Amygdala (tissue), 56 donors: ENCODE results near the gene C22orf39.

Experiments used
- DNase-seq, 56 donors: peaks; one replicate each; lab custom pipeline; 2025; lab: John Stamatoyannopoulos, UW

The C22orf39 gene

GRCh38 chr22:19447330-19448075 lies at the start of gene C22orf39:
C22orf39 (minus strand) TSS chr22:19447711; CDS start chr22:19447688, 23 bp downstream.
- DNase-seq = peak; percentile 33 to 98 (median 90)

- peak in 1 of 56 donors; percentile 30 for DNase-seq
These were observed 49.7 kb upstream of the C22orf39 start for GRCh38 chr22:19497245-19497644.

GRCh38 chr22:19496324-19496630 lies 48.8 kb upstream of the C22orf39 start:
- no peak for DNase-seq

- DNase-seq = no peak
These were observed 48.2 kb upstream of the C22orf39 start for GRCh38 chr22:19495562-19496323.

- DNase-seq = no peak
These were observed 47.2 kb upstream of the C22orf39 start for GRCh38 chr22:19494676-19495173.

GRCh38 chr22:19494001-19494560 lies 46.6 kb upstream of the C22orf39 start:
- DNase-seq = no peak

GRCh38 chr22:19492504-19493174 lies 45.1 kb upstream of the C22orf39 start:
- no peak for DNase-seq

- DNase-seq = no peak
These were observed 43.2 kb upstream of the C22orf39 start for GRCh38 chr22:19490628-19491230.

GRCh38 chr22:19488884-19489843 lies 41.7 kb upstream of the C22orf39 start:
- DNase-seq = no peak

GRCh38 chr22:19488285-19488684 lies 40.8 kb upstream of the C22orf39 start:
- DNase-seq = no peak

GRCh38 chr22:19483481-19484244 lies 36.2 kb upstream of the C22orf39 start:
- no peak for DNase-seq

- DNase-seq = no peak
These were observed 34.8 kb upstream of the C22orf39 start for GRCh38 chr22:19482297-19482696.

GRCh38 chr22:19480789-19481188 lies 33.3 kb upstream of the C22orf39 start:
- no peak for DNase-seq

- no peak for DNase-seq
These were observed 32.7 kb upstream of the C22orf39 start for GRCh38 chr22:19480173-19480568.

- peak; percentile 52 to 99 (median 95) for DNase-seq
These were observed 32.1 kb upstream of the C22orf39 start, which contains the start of gene CDC45 for GRCh38 chr22:19479355-19480172. CDC45 (plus strand) TSS chr22:19479920; CDS start chr22:19479969, 49 bp downstream.

- DNase-seq = peak; percentile 12 to 87 (median 74)
These were observed 31.4 kb upstream of the C22orf39 start, which contains the start of gene UFD1 for GRCh38 chr22:19478901-19479354. UFD1 (minus strand) TSS chr22:19479193; CDS start chr22:19479085, 108 bp downstream.
